Measurements from ENCODE around the gene GTSF1L.

DNA sequence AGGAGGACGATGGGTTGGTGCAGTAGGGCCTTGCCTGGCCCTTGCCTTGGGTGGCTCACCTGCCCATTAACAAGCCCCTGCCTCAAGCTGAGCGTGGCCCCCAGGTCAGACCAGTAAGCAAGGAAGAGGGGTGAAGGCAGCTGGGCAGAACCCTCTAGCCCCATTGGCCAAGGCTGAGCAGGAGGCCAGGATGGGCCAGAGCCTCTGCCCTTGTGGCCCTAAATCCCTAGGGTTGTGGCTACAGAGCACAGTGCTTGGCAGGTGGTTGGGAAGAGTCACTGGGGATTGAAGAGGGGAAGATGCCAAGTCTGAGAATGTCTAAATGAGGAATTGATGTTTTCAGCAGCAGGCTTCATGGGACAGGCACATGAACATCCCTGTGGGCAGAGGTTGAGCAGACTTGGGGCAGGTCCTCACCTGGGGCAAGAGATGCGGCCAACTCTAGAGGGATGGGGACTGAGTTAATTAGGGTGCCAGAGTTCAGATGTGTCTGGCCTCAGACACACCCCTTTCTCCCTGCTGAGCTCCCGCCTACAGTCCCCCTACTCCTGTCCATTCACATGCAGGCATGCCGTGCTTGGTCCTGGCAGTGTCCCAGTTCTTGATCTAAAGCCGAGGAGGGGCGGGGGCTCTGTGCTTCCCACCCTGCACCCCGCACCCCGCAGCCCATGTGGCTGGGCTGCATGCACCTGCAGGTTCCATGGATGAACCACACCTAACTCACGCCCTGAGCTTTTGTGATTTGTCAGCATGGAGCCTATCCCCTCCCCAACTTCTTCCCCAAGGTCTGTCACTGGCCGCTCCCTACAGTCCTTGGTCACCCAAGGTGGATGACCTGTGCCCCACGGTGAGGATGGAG is 9.8 kb downstream of the GTSF1L start:
- TF ChIP-seq SREBF2 (IDR thresholded peaks at IDR 0.05) (no peak), RCOR1 (IDR thresholded peaks at IDR 0.05; ENCODE audit: low read depth, low read length) (no peak), POLR2A (IDR thresholded peaks at IDR 0.05; ENCODE audit: low read length) (no peak), CHD2 (IDR thresholded peaks at IDR 0.05; ENCODE audit: low read length, partially characterized antibody) (no peak), JUNB (IDR thresholded peaks at IDR 0.05) (no peak), KDM1A (IDR thresholded peaks at IDR 0.05; ENCODE audit: low read depth) (no peak), ZFP36 (IDR thresholded peaks at IDR 0.05; ENCODE audit: borderline replicate concordance, partially characterized antibody) (no peak)
- TF ChIP-seq, protein P1, sequence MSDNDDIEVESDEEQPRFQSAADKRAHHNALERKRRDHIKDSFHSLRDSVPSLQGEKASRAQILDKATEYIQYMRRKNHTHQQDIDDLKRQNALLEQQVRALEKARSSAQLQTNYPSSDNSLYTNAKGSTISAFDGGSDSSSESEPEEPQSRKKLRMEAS (IDR thresholded peaks at IDR 0.05) = no peak
- TF ChIP-seq, protein P2, sequence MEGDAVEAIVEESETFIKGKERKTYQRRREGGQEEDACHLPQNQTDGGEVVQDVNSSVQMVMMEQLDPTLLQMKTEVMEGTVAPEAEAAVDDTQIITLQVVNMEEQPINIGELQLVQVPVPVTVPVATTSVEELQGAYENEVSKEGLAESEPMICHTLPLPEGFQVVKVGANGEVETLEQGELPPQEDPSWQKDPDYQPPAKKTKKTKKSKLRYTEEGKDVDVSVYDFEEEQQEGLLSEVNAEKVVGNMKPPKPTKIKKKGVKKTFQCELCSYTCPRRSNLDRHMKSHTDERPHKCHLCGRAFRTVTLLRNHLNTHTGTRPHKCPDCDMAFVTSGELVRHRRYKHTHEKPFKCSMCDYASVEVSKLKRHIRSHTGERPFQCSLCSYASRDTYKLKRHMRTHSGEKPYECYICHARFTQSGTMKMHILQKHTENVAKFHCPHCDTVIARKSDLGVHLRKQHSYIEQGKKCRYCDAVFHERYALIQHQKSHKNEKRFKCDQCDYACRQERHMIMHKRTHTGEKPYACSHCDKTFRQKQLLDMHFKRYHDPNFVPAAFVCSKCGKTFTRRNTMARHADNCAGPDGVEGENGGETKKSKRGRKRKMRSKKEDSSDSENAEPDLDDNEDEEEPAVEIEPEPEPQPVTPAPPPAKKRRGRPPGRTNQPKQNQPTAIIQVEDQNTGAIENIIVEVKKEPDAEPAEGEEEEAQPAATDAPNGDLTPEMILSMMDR (IDR thresholded peaks at IDR 0.05) = no peak
- TF ChIP-seq, protein P3, sequence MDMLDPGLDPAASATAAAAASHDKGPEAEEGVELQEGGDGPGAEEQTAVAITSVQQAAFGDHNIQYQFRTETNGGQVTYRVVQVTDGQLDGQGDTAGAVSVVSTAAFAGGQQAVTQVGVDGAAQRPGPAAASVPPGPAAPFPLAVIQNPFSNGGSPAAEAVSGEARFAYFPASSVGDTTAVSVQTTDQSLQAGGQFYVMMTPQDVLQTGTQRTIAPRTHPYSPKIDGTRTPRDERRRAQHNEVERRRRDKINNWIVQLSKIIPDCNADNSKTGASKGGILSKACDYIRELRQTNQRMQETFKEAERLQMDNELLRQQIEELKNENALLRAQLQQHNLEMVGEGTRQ (IDR thresholded peaks at IDR 0.05) = no peak

All from A549 (cell line).